HG03432 (cell line): Measurements from ENCODE around the gene LHFPL2.

Source experiments
- ATAC-seq: cut with Tn5 transposase; IDR thresholded peaks from one replicate; pipeline ENCODE4 v1.9.1; 2021; ENCODE audit warnings: mild to moderate bottlenecking, moderate library complexity; ENCODE audit not compliant: unreplicated experiment

Gene LHFPL2

DNA sequence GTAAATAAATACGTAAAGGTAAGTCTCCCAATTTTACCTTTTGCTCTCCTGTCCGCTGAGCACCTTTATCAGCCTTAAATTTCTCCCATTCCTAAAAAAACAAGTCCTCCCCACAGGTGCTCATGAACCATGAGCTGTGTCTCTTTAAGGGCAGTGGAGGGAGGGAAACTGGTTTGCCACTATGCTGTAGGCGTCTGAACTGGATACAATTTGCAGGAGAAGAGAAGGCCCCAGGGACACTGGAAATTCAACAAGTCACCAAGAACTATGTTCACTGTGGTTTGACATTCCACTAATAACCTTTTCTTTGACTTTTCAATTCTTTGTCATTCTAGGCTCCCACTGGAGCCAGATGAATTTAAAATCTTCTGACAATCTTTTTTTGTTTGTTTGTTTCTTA, 72.2 kb downstream of the LHFPL2 start:
- no peak for ATAC-seq

DNA sequence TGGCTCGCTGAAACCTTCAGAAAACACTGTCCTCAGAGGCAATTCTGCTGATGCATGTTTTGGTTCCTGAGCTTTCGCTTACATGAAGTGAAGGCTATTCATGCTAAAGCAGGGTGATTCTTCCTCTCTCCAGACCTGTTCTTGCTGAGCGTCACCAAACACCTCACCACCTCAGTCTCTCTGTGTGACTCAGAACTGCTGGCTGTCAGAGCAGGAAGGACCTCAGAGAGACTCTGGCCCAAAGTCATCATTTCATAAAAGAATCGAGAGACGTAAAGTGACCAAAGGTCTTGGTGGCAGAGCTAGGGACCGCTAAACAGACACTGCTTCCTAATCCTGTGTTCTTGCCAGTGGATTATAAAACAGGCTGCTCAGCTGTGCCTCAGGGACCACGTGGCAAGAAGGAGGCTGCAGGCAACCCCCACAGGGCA, 73.8 kb downstream of the LHFPL2 start:
- ATAC-seq: no peak

DNA sequence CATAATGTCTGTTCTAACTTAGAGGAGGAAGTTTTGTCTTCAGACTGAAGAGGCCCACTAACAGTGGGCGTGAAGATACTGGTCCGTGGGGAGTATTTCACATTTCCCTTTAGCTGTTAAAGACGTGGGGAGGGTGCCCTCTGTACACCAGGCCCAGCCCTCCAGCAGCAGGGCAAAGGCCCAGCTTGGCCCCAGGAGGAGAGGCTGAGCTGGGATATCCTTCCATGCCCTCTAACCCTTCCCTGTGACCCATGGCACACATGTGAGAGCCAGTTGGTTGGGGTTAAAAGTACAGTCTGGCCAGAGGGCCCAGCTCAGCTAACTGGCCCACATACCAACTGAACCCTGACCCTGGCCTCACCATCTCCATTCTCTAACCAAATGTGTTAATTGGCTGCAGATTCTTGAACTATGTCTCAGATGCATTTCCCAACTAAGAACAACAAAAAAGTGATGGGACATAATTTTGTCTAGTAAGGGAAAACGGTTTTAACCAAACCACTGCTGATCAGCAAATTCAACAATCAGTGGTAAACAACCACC, 74.4 kb downstream of the LHFPL2 start:
- no peak for ATAC-seq

DNA sequence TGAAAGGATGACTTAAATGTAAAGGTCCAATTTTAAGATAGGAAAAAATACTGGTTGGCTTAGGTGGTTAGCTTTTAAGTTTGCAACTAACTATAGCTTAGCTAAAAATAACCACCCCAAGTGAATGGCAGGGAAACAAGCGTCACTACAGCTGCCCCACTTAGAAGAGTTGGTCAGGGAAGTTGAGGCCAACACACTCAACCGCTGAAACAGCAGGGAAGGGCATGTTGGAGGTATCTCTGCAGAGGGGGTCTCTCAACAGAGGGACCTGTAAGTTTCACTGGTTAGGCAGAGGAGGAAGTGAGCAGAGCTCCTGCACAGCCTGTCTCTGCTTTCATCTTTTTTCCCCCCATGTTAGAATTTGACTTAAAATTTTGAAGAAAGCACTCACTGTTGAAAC, 75.3 kb downstream of the LHFPL2 start:
- peak; percentile 65 for ATAC-seq

DNA sequence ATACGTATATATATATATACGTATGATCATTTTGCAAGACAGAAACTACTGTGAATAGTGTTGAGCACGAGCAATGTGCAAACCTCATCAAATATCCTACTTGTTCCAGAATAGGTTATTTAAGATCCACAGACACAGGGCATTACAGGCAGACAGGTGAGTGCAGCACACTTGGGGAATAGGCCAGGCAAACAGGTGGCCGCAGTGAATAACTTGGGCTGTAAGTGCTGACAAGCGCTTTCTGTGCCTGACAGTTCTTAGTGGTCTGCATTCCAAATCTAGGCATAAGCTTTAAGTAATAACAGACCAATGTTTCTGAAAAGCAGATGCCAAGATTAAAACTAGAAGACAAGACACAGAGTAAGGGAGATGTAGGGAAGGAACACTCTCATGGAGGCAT, 77.9 kb downstream of the LHFPL2 start:
- no peak for ATAC-seq

DNA sequence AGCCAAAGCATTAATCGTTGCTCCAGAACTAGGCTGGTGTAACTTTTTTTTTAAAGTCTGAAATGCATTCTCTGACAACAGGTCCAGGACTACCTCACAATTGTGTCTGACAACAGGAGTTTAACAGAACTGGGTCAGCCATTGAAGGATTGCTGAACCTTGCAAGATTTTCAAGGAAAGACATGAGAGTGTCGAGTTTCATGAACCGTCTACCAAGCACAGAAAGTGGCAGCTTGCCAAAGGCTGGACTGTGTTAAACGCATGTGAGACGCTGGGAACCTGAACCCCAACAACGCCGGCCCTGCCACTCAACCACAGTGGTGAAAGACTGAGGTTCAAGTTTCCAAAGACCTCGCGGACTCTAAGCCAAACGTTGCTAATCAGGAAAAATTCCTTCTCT, 79.1 kb downstream of the LHFPL2 start:
- no peak for ATAC-seq

DNA sequence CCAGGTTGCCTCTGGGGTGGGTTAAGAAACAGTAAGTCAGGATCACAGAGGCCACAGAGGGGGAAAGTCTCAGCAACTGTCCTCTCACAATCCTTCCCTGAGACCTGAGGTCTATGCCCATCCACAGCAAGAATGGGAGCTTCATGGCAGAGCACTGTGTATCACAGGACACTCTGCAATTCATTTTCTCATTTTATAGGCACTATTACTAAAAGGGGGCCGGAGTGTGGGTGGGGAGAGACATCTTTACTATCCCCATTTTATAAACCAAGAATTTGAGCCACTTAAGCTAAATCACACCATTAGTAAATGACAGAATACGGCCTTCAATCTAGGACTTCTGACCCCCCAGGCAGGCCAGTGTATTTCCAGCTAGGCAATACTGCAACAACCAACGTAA, 79.9 kb downstream of the LHFPL2 start:
- no peak for ATAC-seq

DNA sequence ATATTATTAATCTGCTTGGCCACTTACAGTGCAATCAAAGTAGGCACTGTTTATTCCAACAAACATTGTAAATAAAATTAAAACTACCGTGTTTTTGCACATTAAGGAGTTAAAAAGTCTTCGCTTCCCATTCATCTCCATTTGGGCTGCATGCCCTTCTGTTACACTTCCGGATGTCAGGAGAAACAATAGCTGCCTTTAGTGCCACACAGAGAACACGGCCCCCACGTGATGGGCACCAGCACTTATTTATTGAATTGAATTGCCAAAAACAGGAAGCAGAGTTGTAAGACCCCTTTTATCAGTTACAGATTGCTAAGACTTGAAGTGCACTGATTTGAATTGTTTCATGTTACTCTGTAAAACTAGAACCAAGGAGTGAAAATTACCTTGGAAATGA, 80.4 kb downstream of the LHFPL2 start:
- ATAC-seq: no peak

DNA sequence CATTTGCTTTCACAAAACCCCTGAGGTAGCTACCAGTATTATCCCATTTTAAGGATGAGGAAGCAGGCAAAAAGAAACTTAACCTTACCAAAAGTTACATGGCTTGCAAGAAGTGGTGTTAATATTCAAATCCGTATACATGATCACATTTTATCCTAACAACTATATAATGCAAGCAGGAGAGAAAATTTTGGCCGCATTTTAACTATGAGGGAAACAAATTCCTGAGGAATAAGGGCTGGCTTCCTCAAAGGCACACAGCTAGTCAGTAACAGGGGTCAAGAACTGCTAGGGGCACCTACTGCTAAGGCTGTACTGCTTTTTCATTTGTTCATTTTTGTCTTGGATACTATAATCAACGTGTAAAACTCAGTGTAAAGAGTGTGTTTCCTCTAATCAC, 81.0 kb downstream of the LHFPL2 start:
- no peak for ATAC-seq

DNA sequence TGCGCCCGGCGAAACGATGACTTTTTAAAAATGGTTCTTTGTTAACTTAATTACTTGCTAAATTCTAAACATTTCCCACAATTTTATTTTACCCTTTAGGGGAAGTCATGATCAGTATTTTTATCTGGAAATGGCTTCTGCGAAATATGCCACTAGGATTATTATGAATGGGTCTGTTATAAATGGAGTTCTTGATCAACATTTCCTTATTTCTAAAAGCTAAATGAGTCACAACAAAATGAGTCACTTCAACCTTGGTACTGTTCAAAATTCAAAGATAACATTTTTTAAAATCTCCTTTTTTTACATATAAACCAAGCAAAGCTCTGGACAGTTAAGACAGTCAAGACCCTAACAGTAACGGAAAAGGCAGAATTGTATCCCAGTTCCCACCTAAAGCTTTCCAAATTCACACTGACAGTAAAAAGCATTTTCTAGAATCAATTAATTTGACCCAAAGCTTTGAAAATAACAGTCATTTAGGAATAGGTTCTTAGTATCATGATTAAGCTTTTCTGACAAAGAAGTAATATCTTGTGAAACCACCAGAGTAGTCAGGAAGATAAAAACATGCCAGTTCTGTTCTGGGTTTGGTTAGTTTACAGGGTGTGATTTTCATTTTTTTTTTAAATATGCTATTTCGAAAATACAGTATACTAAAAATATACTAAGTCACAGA, 81.7 kb downstream of the LHFPL2 start:
- no peak for ATAC-seq

DNA sequence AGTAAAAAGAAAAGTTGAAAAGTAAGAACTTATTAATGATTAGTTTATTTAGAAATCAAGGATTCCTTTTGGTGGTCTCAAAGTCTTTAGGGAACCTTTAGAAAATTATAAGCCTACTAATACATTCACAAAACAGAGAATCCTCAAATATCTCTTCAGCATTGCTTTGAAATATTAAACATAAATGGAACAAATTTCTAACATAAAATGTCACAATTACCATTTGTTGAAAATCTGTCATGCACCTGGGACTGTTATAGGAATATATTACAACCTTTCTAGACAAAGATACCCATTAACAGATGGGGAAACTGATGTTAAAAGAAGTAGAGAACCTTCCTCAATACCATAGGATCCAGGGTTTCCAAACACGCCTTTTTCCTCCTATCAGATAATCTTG, 83.2 kb downstream of the LHFPL2 start:
- ATAC-seq: no peak

DNA sequence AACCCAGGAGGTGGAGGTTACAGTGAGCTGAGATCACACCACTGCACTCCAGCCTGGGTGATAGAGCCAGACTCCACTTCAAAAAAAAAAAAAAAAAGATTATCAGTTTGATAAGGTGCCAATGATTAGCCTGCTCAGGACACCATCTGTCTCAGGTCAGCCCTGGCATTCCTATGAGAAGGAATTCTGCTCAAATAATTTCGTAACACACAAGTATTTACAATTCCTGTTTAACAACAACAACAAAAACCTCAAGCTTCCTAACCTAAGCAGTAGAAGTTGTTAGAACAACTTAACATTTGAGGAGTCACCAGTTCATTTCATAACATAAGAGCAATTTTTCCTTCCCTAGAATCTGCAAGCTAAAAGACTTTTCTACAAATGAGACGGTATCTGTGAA, 85.0 kb downstream of the LHFPL2 start:
- no peak for ATAC-seq

DNA sequence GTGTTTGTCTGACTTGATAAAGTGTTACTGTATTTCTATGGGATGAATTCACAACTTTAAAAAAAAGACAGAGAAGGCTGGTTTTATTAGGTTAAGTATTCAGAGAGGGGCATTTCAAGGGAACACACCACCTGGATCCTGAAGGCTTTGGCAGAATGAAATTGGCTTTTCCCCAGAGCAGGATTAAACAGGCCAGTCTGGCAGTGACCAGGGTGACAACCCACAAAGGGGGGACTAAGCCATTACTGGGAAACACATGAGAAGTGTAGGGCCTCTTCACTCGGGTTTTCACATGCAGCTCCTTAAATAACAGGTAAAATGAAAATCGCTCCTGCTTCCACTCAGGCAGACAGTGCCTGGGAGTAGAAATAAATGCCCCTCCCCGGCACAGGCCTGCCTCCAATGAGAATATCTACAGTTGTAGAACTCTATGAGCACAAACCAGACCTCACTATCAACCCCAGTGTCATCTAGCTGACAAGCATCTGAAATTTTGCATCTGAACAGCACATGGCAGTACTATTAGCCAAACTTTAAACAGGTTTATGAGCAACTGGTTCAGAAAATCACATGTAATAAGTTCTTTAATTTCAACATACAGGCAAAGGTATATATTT, 85.8 kb downstream of the LHFPL2 start:
- ATAC-seq: no peak

DNA sequence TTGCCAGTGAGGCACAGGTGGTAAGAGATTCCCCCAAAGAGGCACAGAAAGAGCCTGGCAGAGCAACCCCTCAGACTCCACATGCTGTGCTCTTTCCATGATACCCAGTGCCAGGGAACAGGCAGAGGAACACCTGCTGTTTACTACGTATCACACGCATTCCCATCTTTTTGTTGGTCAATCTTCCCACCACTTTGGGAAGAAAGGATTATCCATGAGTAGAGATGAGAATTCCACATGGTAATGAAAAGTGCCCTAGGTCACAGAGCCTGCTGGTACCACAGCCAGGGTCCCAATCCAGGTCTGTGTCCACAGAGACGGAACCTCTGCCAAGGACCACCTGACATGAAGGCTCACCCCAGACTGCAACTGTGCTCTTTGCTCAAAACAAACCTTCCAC, 86.6 kb downstream of the LHFPL2 start:
- ATAC-seq: no peak

DNA sequence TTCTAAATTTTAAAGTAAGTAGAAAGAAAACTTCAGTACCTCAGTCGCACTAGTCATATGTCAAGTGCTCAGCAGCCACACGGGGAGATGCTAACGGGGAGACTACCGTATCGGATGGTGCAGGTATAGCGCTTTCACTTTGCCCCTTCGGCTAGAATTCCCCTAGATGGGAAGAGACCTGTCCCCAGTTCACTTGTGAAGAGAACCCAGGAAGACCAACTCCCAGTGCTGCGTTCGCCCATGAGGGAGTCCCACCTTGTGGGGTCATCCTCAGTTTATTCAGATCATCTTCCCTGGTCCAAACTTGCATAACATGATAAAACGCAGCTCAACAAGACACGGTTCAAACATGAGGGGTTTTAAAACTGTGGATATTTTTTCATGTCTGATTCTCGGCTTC, 87.3 kb downstream of the LHFPL2 start:
- ATAC-seq: no peak

DNA sequence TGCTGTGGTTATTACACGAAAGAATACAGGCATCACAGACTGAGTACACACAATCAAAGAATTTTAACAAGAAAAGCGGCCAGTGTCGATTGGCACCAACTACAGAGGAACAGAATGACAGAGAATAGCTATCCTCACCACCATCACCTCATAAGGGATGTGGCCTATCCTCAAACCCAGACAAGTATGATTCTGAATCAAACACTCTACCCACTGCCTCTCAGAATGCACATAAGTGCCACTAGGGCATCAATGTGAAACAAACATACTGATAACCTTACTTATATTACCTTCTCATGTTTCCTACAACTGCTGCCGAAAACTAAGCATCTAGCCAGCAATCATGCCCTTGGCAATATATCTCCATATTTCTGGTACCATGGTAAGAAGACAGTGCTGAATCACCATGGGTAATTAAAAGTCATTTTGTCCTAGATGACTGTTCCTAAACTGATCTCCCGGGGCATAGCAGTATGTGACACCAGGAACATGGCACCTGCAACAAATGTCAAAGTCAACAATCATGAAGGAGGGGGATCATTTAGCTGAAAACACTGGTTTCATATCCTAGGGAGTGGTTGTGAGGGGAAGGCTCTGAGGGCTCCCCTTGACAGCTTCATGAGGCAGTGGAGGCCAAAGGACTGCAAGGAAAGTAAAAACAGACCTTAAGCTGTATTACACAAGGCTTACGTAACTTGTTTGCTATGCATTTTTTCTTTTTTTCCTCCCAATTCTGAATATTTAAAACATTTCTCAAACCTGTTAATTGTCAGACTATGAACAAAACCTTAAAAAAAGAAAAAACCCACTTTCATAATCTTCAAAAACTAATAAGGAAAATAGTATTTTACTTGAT, 88.3 kb downstream of the LHFPL2 start:
- ATAC-seq: no peak

DNA sequence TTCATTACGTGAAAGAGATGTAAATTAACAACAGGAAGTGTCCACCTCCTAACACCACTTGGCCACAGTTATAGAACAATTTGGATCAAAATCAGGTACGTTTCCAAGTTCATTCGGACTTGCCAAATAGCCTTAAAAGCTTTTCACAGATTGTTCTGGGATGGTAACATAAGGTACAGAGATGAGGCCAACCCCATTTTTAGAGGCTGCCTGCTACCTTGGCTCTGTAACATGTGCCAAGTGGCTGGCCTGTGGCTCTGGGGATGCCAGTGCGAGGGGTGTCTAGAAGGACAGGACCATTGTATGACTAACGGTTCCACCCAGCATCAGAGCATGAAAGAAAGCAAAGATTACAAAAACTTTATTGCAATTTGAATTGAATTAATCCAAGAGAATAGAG, 91.0 kb downstream of the LHFPL2 start:
- no peak for ATAC-seq

DNA sequence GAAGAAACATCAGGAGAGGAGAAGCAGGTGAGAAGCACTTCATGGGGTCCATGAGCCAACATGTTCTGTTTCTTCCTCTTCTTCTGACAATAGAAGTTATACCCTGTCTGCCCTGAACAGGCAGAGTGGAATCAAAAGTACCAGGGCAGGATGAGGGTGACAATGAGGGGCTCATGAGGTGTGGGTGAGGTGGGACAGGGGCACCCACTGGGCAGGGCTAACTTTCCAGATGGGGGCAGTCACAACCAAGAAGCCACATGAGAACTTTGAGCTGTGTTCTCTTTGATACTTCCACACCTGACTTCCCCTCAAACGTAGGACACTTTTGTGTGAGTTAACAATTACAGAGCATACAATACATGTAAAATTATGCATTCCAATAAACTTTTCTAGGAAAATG, 92.7 kb downstream of the LHFPL2 start:
- no peak for ATAC-seq

DNA sequence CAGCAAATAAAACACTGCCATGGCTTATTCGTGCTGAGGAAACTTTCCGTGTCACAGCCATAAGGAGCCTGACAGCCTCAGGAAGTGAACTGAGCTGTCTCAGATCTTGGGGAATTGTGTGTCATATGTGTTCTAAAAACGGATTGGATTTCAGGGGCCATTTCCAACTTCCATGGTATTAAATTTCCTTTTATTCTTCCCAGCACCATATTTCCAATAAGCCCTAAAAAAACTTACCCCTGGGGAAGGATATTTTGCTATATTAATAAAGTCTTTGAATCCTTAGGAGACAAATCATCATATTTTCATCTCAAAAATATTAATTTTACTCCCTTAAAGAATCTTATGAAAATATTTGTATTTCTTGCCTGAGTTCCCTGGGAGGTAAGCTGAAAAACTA, 93.9 kb downstream of the LHFPL2 start:
- no peak for ATAC-seq

DNA sequence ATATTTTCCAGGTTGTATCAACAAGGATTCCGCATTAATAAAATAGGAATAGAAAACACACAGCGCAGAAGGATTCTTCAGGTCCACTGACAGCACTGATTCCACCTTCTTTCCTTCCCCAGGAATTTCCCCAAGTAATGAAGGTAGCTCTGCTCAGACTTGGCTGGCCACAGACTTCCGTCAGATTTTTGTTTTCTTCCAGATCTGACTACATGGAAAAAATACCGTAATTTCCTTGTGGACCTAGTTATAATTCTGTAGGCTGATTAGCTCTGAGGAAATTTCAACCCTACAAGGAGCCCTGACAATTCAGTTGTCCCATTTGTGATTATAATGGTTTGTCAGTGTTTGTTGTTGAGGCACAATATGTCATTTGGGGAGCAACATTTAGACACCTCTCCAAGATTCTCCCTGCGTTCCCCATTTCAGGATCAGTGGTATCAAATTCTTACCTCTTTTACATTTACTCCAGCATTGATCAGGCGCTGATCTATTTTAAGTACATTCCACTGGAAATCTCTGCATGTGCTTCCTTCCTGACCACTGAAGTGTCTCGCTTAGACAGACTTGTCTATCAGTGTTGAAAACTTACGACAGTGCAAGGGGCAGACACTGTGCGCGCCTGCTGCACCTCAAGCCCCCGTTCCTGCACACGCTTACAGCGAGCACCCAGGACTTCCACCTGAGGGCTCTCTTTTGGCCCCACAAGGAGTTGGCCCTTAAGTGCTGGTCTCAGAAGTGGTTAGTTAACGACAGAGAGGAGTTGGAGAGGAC, 94.8 kb downstream of the LHFPL2 start:
- no peak for ATAC-seq

DNA sequence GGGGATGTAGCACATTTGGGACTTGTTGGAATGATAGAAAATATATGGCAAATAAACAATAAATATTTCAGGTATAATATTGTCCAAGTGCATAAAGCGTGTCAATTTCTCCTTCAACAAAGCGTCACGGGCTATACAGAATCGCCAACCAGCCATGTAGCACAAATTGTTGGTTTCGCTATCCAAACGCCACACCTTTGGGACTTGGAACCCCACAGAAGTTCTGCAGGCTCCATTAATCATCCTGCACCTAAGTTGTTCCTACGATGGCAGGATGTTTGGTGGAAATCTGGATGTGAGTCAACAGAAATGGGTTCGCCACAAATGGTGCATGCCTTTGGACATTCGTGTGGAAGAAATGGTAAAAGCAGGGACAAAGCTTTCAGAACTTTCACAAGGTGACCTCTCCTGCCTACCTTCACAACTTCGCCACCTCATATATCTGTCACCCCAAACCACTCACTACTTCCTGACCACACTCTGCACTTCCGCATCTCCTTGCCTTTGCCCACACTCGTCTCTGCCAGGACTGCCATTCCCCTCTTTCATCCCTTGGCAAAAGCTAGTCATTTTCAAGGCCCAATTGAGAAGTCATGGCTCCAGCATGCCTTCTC, 95.7 kb downstream of the LHFPL2 start:
- ATAC-seq: no peak
